Thymus (tissue), 11 donors: ENCODE measurements around the gene NSMCE4A. TPM values are rescaled to one million over a fixed set of nuclear protein-coding genes. Genes with fewer than 3 reads are reported as not detected.

ENCODE experiments used
- DNase-seq, 9 donors: peaks; one replicate each; pipeline ENCODE4 v3.0.0-alpha.2; 2013; ENCODE audit warnings: low spot score in 9 of 9, low read depth in 6 of 9, missing footprints in 1 of 9
- H3K27ac ChIP-seq, 2 donors: one replicate each; pipeline ENCODE4 v1.5.1; 2013; ENCODE audit warnings: control low read depth in 1 of 2, low read depth in 1 of 2, low read length in 1 of 2, mild to moderate bottlenecking in 1 of 2, moderate library complexity in 1 of 2
- H3K27me3 ChIP-seq, 2 donors: one replicate each; pipeline ENCODE4 v1.5.1; 2013; ENCODE audit warnings: low read length in 1 of 2; ENCODE audit not compliant: control insufficient read depth in 2 of 2, insufficient read depth in 1 of 2
- H3K36me3 ChIP-seq, 2 donors: one replicate each; pipeline ENCODE4 v1.5.1; 2013; ENCODE audit warnings: low read length in 1 of 2, mild to moderate bottlenecking in 1 of 2, moderate library complexity in 1 of 2; ENCODE audit not compliant: control insufficient read depth in 2 of 2, insufficient read depth in 2 of 2
- H3K4me1 ChIP-seq, 2 donors: one replicate each; pipeline ENCODE4 v1.5.1; 2013; ENCODE audit warnings: low read length in 2 of 2; ENCODE audit not compliant: control insufficient read depth in 2 of 2, insufficient read depth in 2 of 2
- H3K4me3 ChIP-seq, 2 donors: one replicate each; pipeline ENCODE4 v1.5.1; 2013; ENCODE audit warnings: low read length in 2 of 2, control low read depth in 1 of 2, mild to moderate bottlenecking in 1 of 2
- H3K9me3 ChIP-seq, 2 donors: one replicate each; pipeline ENCODE4 v1.5.1; 2013; ENCODE audit warnings: low read length in 1 of 2, mild to moderate bottlenecking in 1 of 2; ENCODE audit not compliant: control insufficient read depth in 2 of 2, insufficient read depth in 1 of 2
- WGBS: extraction: QIAGEN DNeasy Blood & Tissue Kit; methylation state at CpG from one replicate; pipeline ENCODE4 v1.1.7; 2013; 5-methylcytosine and 5-hydroxymethylcytosine counted together
- polyA plus RNA-seq: library from polyadenylated mRNA; stranded (reverse); fragments of 200-250 nt; gene quantifications from one replicate; pipeline ENCODE4 v1.2.3, GENCODE V29; 2013
- total RNA-seq: library from RNA; stranded (reverse); fragments of 120-200 nt; gene quantifications from one replicate; pipeline ENCODE4 v1.2.4, GENCODE V29; 2013
- donor health status: healthy.

The NSMCE4A gene
- total and polyA plus RNA-seq, 2 donors: 81.5 to 131 TPM

DNA sequence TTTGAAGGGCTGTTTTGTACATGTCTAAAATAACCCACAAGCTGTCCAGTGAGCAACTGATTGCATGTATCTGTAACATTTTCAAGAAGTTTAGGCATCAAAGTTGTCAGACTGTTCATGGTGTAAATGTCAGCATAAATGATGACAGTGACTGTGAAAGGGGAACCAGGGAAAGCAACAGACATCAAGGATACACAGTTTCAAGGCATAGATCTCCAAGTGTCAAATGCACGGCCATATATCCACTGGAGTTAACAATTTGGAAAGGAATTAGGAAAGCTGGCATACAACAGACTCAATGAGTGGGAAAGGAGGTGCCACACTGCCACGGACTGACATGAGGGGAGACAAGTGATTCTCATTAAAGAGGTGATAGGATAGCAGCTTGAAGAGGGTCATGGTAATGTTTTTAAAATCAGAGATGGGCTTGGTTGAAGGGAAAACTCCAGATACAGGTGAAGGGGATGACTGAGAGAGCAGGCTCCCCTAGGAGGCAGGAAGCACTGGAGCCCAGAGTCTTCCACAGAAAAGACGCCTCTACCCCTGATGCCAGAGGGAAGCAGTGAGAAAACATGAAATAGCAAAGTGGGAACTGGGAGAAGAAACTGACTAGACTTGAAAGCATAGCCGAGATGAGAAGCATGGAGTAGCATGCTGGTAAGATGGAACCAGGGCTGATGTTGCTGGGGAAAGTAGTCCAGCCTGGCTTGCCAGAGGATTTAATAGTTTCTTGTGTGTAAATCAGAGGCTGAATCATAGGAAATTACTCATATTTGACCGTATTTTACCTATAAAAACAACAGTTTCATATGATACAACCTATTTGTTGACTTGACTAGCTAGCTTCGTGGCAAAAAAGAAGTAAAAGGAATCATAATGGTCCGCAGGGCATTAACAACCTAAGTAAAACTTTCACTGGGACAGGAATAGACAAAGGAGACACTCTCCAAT, 18.6 kb downstream of the NSMCE4A start:
- Histone ChIP-seq H3K36me3 (peaks cover 10 to 20% of the 10 kb centered on the region in 2 donors), H3K27me3 (no peaks in the 10 kb centered on the region), H3K27ac (no peak overlapping the region), H3K4me3 (no peak overlapping the region), H3K4me1 (no peaks in the 10 kb centered on the region), H3K9me3 (no peaks in the 10 kb centered on the region)
- DNase-seq: no peak
- WGBS: 96% methylated on average over 7 of the region's 7 CpGs

DNA sequence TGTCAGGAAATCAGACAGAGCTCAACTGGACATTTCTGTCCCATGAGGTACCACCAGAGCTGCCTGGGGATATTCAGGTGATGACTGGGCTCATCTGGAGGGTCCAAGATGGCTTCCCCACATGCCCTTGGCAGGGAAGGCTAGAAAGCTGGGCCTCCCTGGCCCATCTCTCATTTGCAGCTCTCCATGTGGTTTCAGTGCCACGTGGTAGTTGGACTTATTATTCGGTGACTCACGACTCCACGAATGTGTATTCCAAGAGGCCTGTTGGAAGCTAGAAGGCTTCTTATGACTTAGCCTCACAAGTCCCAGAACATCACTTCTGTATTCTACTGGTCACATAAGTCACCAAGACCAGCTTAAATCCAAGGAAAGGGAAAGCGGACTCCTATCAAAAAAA, 22.8 kb downstream of the NSMCE4A start:
- WGBS: 97% methylated on average over 5 of the region's 5 CpGs
- H3K27ac ChIP-seq: no peak overlapping the region
- no peaks in the 10 kb centered on the region for H3K27me3 ChIP-seq
- no peaks in the 10 kb centered on the region for H3K4me1 ChIP-seq
- H3K36me3 ChIP-seq: peaks cover 3 to 10% of the 10 kb centered on the region in 2 donors
- DNase-seq: no peak
- no peaks in the 10 kb centered on the region for H3K9me3 ChIP-seq
- no peak overlapping the region for H3K4me3 ChIP-seq

DNA sequence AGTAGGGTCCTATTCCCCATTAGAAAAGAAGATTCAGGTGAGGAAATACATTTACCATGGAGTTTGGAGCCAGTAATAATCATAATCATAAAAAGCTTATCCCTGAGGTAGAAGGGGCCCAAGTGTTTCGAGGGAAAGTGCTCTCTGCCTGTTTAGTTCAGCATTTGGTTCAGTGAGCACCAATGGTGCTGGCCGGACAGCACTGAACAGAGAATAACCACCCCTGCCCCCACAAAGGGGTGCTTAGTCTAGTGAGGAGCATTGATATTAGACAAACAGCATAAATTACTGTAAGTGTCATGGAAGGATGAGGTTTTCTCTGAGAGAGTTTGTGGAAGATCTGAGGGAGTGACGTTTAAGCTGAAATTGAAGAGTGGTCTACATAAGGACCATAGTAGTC, 25.6 kb downstream of the NSMCE4A start:
- Histone ChIP-seq H3K27ac (no peak overlapping the region), H3K36me3 (no peaks in the 10 kb centered on the region), H3K9me3 (no peaks in the 10 kb centered on the region), H3K4me1 (no peaks in the 10 kb centered on the region), H3K27me3 (no peaks in the 10 kb centered on the region), H3K4me3 (no peak overlapping the region)
- no peak for DNase-seq
- 97% methylated on average over 3 of the region's 3 CpGs for WGBS

DNA sequence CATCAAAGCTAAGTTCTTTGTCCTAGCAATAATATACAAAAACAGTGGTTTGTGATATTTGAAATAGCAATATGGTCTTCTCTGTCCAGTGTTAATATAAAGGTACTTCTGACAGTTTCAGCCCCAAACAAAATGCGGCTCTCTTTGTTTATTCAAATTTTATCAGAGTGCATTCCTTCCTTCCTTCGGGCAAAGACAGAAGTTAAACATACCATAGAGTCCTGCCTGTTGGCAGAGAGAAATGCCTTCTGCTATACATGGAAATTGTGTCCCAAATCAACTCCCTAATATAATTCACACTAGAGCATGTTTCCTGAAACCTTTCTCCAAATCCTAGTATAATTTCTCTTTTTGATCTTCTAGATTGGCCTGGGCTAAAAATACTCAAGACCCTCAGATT, 26.0 kb downstream of the NSMCE4A start:
- Histone ChIP-seq H3K4me1 (no peaks in the 10 kb centered on the region), H3K4me3 (no peak overlapping the region), H3K27ac (no peak overlapping the region), H3K9me3 (no peaks in the 10 kb centered on the region), H3K27me3 (no peaks in the 10 kb centered on the region), H3K36me3 (no peaks in the 10 kb centered on the region)
- WGBS: 97% methylated on average over 2 of the region's 2 CpGs
- DNase-seq: no peak

DNA sequence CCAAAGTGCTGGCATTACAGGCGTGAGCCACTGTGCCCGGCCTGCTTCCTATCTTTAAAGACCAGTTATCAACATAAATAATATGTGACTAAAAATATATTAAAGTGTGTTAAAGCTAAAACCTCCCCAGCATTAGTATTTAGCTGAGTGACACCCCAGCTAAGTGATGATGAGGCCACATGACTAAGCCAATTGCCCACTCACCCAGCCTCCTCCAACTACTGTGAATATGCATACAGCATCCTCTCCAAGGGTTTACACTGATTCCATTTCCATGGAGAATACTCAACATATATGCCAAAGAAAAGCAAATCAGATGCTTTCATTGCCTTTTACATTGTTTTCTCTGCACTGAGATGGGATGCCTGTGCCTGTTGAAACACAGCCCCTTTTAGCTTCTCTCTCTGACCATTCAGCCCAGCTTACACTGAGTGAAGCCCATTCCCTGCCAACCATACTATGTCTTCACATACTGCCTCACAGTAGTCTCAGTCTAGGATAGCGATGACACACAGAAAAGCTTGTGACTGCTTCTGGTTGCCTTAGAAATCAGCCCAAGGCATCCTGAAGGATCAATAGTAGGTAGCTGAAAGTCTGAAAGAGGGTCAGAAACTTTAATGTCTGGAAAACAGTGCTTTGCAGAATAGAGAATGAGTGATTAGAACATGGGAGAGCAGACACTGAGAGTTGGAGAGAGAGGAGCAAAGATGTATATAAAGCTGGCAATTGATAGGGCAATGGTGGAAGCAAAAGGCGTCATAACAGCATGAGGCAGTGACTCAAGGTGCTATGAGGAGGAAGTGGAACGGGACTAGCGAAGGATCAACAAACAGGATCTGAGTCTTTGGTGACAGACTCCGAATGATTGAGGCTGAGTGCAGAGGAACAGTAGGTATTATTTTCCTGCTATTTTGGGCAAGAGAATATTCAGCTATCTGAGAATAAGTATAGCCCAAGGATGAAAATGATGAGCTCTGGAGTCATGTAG, 27.4 kb downstream of the NSMCE4A start:
- no peaks in the 10 kb centered on the region for H3K4me1 ChIP-seq
- H3K4me3 ChIP-seq: no peak overlapping the region
- no peak overlapping the region for H3K27ac ChIP-seq
- no peaks in the 10 kb centered on the region for H3K9me3 ChIP-seq
- no peaks in the 10 kb centered on the region for H3K27me3 ChIP-seq
- WGBS: 96% methylated on average over 7 of the region's 7 CpGs
- no peaks in the 10 kb centered on the region for H3K36me3 ChIP-seq
- no peak for DNase-seq

DNA sequence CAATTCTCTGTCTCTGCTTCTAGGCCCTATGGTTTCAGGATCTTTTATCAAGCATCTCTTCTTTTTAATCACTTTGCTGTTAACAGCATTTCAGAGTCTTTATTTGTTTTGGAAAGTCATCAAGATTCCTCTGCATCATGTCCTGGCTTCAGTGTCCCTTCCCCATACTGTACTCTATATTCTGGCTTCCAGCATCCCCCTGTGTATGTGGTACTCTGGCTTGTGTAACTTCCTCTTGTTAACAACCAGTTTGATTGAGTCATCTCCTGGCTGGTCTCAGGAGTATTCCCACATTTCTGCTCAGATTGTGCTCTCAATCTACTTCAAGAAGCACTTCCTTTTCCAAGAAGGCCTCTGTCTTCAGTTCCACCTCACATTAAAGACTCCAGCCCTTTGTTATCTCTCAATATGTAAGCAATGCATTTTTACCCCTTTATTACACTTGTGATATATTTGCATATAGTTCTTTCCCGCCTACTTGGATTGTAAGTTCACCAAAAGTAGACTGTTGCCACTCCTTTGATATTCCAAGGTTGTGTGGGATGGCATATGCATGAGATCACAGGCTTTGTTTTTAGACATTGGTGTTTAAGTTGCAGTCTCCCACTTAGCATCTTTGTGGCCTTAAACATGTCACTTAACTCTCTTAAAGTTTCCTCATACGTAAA, 32.1 kb downstream of the NSMCE4A start:
- H3K9me3 ChIP-seq: no peaks in the 10 kb centered on the region
- no peak for DNase-seq
- no peaks in the 10 kb centered on the region for H3K36me3 ChIP-seq
- no peak overlapping the region for H3K4me3 ChIP-seq
- no peak overlapping the region for H3K27ac ChIP-seq
- 75% methylated on average over 2 of the region's 2 CpGs for WGBS
- no peaks in the 10 kb centered on the region for H3K27me3 ChIP-seq
- H3K4me1 ChIP-seq: no peaks in the 10 kb centered on the region

DNA sequence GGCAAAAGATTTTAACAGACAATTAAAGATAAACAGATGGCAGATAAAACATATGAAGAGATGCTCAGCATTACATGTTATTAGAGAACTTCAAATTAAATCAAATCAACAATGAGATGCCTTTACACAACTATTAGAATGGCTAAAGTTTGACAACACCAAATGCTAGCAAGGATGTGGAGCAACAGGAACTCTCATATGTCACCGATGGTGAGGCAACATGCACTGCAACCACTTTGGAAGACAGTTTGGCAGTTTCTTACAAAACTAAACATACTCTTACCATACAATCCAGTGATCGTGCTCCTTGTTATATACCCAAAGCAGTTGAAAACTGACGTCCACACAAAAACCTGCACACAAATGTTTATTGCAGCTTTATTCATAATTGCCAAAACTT, 33.5 kb downstream of the NSMCE4A start:
- Histone ChIP-seq H3K36me3 (no peaks in the 10 kb centered on the region), H3K27ac (no peak overlapping the region), H3K27me3 (no peaks in the 10 kb centered on the region), H3K9me3 (no peaks in the 10 kb centered on the region), H3K4me3 (no peak overlapping the region), H3K4me1 (no peaks in the 10 kb centered on the region)
- no peak for DNase-seq
- 95% methylated on average over 3 of the region's 3 CpGs for WGBS

DNA sequence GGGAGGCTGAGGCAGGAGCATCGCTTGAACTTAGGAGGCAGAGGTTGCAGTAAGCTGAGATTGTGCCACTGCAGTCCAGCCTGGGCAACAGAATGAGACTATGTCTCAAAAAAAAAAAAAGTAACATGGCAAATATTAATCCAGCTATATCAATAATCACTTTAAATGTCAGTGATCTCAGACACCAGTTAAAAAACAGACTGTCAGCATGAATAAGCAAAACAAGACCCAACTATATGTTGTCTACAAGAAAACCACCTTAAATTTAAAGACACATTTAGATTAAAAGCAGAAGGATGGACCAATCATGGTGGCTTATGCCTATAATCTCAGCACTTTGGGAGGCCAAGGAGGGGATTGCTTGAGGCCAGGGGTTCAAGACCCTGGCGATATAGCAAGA, 38.7 kb downstream of the NSMCE4A start:
- no peak for DNase-seq
- Histone ChIP-seq H3K4me3 (no peak overlapping the region), H3K9me3 (no peaks in the 10 kb centered on the region), H3K27ac (no peak overlapping the region), H3K4me1 (no peaks in the 10 kb centered on the region), H3K27me3 (no peaks in the 10 kb centered on the region), H3K36me3 (no peaks in the 10 kb centered on the region)
- 98% methylated on average over 2 of the region's 2 CpGs for WGBS
